ENCODE data around the gene SSH2.

Gene SSH2

DNA sequence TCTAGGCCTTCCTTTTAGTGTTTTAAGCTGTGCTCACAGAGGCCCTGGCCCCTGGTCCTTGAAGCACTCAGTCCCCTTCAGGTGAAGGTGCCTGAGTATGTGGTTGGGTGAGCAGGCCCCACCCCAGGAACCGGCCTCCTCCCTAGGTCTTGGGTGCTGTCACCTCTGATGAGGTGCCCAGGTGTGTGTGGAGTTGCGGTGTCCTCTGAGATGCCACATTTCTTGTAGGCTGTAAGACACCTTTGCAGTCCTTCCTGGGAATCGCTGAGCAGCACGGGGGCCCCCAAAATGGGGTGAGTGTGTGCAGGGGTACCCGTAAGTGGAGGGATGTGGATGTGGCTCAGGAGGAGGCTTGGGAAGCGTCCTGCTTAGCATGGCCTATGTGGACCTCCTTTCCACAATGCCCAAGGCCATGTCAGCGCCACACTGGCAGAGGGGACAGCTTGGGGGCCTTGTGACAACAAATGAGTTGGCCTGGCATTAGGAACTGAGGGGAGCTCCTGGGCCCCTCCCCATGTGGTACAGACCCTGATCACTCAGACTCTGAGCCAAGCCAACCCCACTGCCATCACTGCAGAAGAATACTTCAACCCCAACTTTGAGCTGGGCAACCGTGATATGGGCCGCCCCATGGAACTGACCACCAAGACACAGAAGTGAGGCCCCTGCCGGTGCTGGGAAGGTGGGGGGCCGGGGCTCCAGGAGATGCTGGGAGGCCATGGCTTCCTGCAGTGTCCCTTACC, 318.5 kb downstream of the SSH2 start:
- no peak for DNase-seq
- H3K36me3 ChIP-seq: peaks cover 13% of the 10 kb centered on the region
- no peak for TF ChIP-seq CTCF (IDR thresholded peaks at IDR 0.05; ENCODE audit: low read depth, low read length)
- no peak overlapping the region for H3K4me3 ChIP-seq (ENCODE audit: low read depth, low read length)
- no peaks in the 10 kb centered on the region for H3K4me1 ChIP-seq
- H3K9me3 ChIP-seq: no peaks in the 10 kb centered on the region
- no peaks in the 10 kb centered on the region for H3K27me3 ChIP-seq

DNA sequence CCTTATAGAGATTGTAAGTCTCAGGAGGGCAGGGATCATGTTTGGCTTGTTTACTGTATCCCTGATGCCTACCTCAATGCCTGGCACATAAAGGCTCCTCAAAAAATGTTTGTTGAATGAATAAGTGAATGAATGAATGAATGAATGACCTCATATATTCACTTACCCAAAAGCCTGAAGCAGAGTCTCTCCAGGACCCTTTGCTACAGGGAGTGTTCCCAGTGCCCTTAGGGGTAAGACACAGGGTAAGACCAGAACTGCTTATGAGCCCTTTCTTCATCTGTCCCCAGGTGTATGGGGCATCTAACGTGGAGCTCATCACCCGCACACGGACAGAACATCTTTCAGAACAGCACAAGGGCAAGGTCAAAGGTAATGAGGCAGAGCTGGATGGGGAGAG, 319.6 kb downstream of the SSH2 start:
- no peak for TF ChIP-seq CTCF (IDR thresholded peaks at IDR 0.05; ENCODE audit: low read depth, low read length)
- DNase-seq: no peak
- no peaks in the 10 kb centered on the region for H3K27me3 ChIP-seq
- H3K36me3 ChIP-seq: peaks cover 13% of the 10 kb centered on the region
- no peaks in the 10 kb centered on the region for H3K9me3 ChIP-seq
- H3K4me3 ChIP-seq (ENCODE audit: low read depth, low read length): no peak overlapping the region
- no peaks in the 10 kb centered on the region for H3K4me1 ChIP-seq

DNA sequence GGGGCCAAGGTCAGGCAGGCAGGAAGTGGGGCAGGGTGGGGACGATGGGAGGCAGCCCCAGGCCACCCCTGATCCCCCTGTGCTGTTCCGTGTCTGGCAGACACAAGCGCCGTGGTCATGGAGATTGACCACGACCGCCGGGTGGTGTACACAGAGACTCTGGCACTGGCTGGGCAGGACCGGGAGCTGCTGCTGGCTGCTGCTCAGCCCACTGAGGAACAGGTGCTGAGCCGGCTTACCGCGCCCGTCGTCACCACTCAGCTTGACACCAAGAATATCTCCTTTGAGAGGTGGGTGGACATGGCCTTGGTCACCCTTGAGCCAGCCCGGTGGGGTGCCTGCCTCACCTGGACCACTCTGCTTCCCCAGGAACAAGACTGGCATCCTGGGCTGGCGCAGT, 321.0 kb downstream of the SSH2 start:
- DNase-seq: no peak
- H3K27me3 ChIP-seq: no peaks in the 10 kb centered on the region
- peaks cover 10% of the 10 kb centered on the region for H3K36me3 ChIP-seq
- H3K4me3 ChIP-seq (ENCODE audit: low read depth, low read length): no peak overlapping the region
- no peaks in the 10 kb centered on the region for H3K9me3 ChIP-seq
- no peak for TF ChIP-seq CTCF (IDR thresholded peaks at IDR 0.05; ENCODE audit: low read depth, low read length)
- H3K4me1 ChIP-seq: no peaks in the 10 kb centered on the region

DNA sequence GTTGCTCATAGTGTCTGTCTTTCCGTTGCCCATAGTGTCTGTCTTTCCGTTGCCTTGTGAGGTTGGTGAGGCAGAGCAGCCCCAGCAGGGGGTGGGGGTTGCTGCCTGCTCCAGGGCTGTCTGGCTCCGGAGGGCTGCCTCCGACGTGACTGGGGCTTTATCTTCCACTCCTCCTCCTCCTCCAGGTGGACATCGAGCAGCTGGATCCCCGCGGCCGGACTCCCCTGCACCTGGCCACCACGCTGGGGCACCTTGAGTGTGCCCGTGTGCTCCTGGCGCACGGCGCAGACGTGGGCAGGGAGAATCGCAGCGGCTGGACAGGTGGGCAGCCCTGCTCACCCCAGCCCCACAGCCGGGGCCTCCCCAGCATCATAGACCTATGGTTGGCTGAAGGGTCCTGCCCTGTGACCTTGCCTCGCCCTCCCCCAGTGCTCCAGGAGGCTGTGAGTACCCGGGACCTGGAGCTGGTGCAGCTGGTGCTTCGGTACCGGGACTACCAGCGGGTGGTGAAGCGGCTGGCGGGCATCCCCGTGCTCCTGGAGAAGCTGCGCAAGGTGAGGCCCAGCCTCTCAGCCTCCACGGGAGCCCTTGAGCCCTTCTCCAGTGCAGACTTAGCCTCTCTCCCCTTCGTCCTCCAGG, 322.4 kb downstream of the SSH2 start:
- H3K9me3 ChIP-seq: no peaks in the 10 kb centered on the region
- no peak overlapping the region for H3K4me3 ChIP-seq (ENCODE audit: low read depth, low read length)
- no peaks in the 10 kb centered on the region for H3K27me3 ChIP-seq
- no peak for TF ChIP-seq CTCF (IDR thresholded peaks at IDR 0.05; ENCODE audit: low read depth, low read length)
- no peaks in the 10 kb centered on the region for H3K4me1 ChIP-seq
- H3K36me3 ChIP-seq: peaks cover under 1% of the 10 kb centered on the region
- DNase-seq: no peak

- Histone ChIP-seq H3K36me3 (no peaks in the 10 kb centered on the region), H3K4me3 (ENCODE audit: low read depth, low read length) (no peak overlapping the region), H3K27me3 (no peaks in the 10 kb centered on the region), H3K9me3 (no peaks in the 10 kb centered on the region), H3K4me1 (no peaks in the 10 kb centered on the region)
- DNase-seq: no peak
- TF ChIP-seq CTCF (IDR thresholded peaks at IDR 0.05; ENCODE audit: low read depth, low read length): no peak
Measured at GRCh38 chr17:29603109-29603674, 326.8 kb downstream of the SSH2 start.

Measured in BE2C (cell line).